ENCODE data around the gene COL6A2. TPM values are rescaled to one million over a fixed set of nuclear protein-coding genes. Genes with fewer than 3 reads are reported as not detected.
"Not testable (repeated sequence)": the region's sequence is repeated elsewhere in the genome, so short reads cannot be mapped to it uniquely, and the experiment has no call there.

The COL6A2 gene
- total RNA-seq, 5 donors from 2014 or later (not counting 1 experiment from before 2014, with no cell fraction given), result 33.8 to 85.2 (median 60.7) TPM

DNA sequence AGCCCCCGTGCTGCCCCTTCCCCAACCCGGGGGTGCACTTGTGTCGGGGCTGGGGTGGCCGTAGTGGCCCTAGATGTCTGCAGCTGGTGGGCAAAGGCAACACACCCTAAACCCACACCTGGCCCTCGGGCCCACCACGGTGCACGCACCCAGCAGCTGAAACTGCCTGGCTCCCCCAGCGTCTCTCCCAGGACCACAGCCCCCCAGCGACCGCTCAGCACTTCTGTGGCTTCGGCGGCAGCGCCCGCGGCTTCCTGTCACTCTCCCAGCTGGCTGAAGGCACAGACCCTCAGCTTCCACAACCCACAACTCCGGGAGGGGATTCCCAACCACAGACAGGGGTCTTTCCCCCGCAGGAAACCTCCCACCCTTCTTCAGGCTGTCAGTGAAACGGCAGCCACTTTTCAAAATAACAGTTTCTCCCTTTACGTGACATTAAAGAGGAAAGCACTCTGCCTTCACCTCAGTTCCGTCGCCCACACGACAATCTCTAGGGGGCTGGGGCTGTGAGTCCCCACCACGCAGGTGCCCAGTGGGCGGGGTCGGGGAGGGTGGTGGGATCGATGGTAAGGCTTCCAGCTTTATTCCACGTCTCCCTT, 40.7 kb upstream of the COL6A2 start:
- H3K27ac Mint-ChIP-seq, result no peak overlapping the region
- DNase-seq (peak in 24 of 35 experiments; percentile 5 to 57 (median 24)), ATAC-seq (replicated peaks in 1 of 4) (peak in 3 of 4 experiments; percentile 28 to 73 (median 39))
- H3K9me3 Mint-ChIP-seq, result no peaks in the 10 kb centered on the region
- no peak overlapping the region for H3K27ac ChIP-seq (ENCODE audit: low read length)
- H3K27me3 Mint-ChIP-seq, result peaks cover 19 to 42% of the 10 kb centered on the region in 2 donors
- peak overlapping the region in 1 of 2 donors; percentile 55 for H3K4me3 ChIP-seq (ENCODE audit: control insufficient read depth in 1 of 2, extremely low read depth in 1 of 2, low read length in 1 of 2)
- under 1% methylated on average over 18 of the region's 27 CpGs for WGBS (ENCODE audit: insufficient coverage)
- peaks cover 14 to 17% (median 17%) of the 10 kb centered on the region in 3 donors for H3K4me1 Mint-ChIP-seq
- H3K4me1 ChIP-seq (ENCODE audit: control insufficient read depth in 1 of 2, extremely low read depth in 1 of 2, insufficient read depth in 2 of 2, low read length in 2 of 2), result peaks cover 5 to 29% of the 10 kb centered on the region in 2 experiments
- H3K9me3 ChIP-seq, result no peaks in the 10 kb centered on the region
- ChIA-PET POLR2A (no interaction called here), CTCF (no interaction called here)
- peaks cover 0 to 73% of the 10 kb centered on the region in 2 experiments for H3K27me3 ChIP-seq (replicated peaks in 1 of 2; ENCODE audit: control insufficient read depth in 2 of 2, extremely low read depth in 1 of 2, insufficient read depth in 2 of 2, low read length in 1 of 2)
- H3K4me3 Mint-ChIP-seq, result peak overlapping the region; percentile 34 to 76 (median 49)
- no peaks in the 10 kb centered on the region for H3K36me3 Mint-ChIP-seq
- no peaks in the 10 kb centered on the region for H3K36me3 ChIP-seq (ENCODE audit: control insufficient read depth in 2 of 2, extremely low read depth in 1 of 2, insufficient read depth in 1 of 2, low read length in 1 of 2)

DNA sequence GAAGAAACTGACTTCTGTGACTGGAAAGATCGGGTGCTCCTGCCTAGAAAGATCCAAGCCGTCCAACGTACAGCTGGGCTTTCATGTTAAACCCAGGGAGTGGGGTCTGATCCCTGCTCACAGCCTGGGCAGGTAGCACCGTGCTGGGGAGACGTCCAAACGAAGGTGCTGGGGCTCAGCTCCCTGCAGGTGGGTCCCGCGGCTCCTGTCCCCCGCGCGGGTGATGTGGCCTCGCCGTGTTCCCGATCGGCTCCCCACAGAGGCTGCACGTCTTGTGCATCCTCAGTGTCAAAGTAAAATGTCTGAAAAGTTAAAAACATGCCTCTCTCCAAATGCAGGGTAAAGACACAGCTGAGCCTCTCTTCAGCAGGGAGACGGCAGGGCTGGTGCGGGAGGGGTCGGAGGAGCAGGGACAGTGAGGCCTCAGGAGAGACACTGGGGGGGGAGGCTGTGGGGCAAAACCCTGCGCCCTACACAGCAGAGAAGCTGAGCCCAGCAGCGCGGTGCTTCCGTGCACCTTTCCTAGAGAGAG, 40.1 kb upstream of the COL6A2 start:
- peak in 1 of 4 experiments; percentile 14 for ATAC-seq (replicated peaks in 1 of 4)
- POLR2A ChIA-PET, result no interaction called here
- peaks cover 5 to 27% of the 10 kb centered on the region in 2 experiments for H3K4me1 ChIP-seq (ENCODE audit: control insufficient read depth in 1 of 2, extremely low read depth in 1 of 2, insufficient read depth in 2 of 2, low read length in 2 of 2)
- H3K4me3 ChIP-seq (ENCODE audit: control insufficient read depth in 1 of 2, extremely low read depth in 1 of 2, low read length in 1 of 2), result peak overlapping the region in 1 of 2 donors; percentile 55
- 57% methylated on average over 21 of the region's 23 CpGs for WGBS (ENCODE audit: insufficient coverage)
- H3K9me3 ChIP-seq, result no peaks in the 10 kb centered on the region
- H3K27ac ChIP-seq (ENCODE audit: low read length), result no peak overlapping the region
- peak overlapping the region in 2 of 3 donors; percentile 49 to 76 for H3K4me3 Mint-ChIP-seq
- peak in 1 of 35 experiments; percentile 21 for DNase-seq
- H3K27me3 ChIP-seq (replicated peaks in 1 of 2; ENCODE audit: control insufficient read depth in 2 of 2, extremely low read depth in 1 of 2, insufficient read depth in 2 of 2, low read length in 1 of 2), result peaks cover 0 to 76% of the 10 kb centered on the region in 2 experiments
- H3K27me3 Mint-ChIP-seq, result peaks cover 25 to 48% of the 10 kb centered on the region in 2 donors
- no peak overlapping the region for H3K27ac Mint-ChIP-seq
- peaks cover 14 to 17% (median 17%) of the 10 kb centered on the region in 3 donors for H3K4me1 Mint-ChIP-seq
- no peaks in the 10 kb centered on the region for H3K9me3 Mint-ChIP-seq
- no peaks in the 10 kb centered on the region for H3K36me3 ChIP-seq (ENCODE audit: control insufficient read depth in 2 of 2, extremely low read depth in 1 of 2, insufficient read depth in 1 of 2, low read length in 1 of 2)
- CTCF ChIA-PET, result no interaction called here
- no peaks in the 10 kb centered on the region for H3K36me3 Mint-ChIP-seq

GRCh38 chr21:46058431-46059145, 39.3 kb upstream of the COL6A2 start:
- peaks cover 14 to 17% (median 17%) of the 10 kb centered on the region in 3 donors for H3K4me1 Mint-ChIP-seq
- peaks cover 0 to 81% of the 10 kb centered on the region in 2 experiments for H3K27me3 ChIP-seq (replicated peaks in 1 of 2; ENCODE audit: control insufficient read depth in 2 of 2, extremely low read depth in 1 of 2, insufficient read depth in 2 of 2, low read length in 1 of 2)
- no peak overlapping the region for H3K27ac Mint-ChIP-seq
- no peaks in the 10 kb centered on the region for H3K9me3 ChIP-seq
- H3K36me3 ChIP-seq (ENCODE audit: control insufficient read depth in 2 of 2, extremely low read depth in 1 of 2, insufficient read depth in 1 of 2, low read length in 1 of 2), result no peaks in the 10 kb centered on the region
- peaks cover 27 to 55% of the 10 kb centered on the region in 2 donors for H3K27me3 Mint-ChIP-seq
- H3K27ac ChIP-seq (ENCODE audit: low read length), result no peak overlapping the region
- POLR2A ChIA-PET, result no interaction called here
- 94% methylated on average over 10 of the region's 10 CpGs for WGBS (ENCODE audit: insufficient coverage)
- no peaks in the 10 kb centered on the region for H3K9me3 Mint-ChIP-seq
- peak overlapping the region in 1 of 3 donors; percentile 40 for H3K4me3 Mint-ChIP-seq
- peak in 1 of 35 experiments; percentile 17 for DNase-seq
- H3K36me3 Mint-ChIP-seq, result no peaks in the 10 kb centered on the region
- CTCF ChIA-PET, result no interaction called here
- H3K4me1 ChIP-seq (ENCODE audit: control insufficient read depth in 1 of 2, extremely low read depth in 1 of 2, insufficient read depth in 2 of 2, low read length in 2 of 2), result peaks cover 5 to 23% of the 10 kb centered on the region in 2 experiments
- ATAC-seq (replicated peaks in 1 of 4), result no peak
- no peak overlapping the region for H3K4me3 ChIP-seq (ENCODE audit: control insufficient read depth in 1 of 2, extremely low read depth in 1 of 2, low read length in 1 of 2)

GRCh38 chr21:46059195-46059594, 38.7 kb upstream of the COL6A2 start:
- H3K27me3 ChIP-seq (replicated peaks in 1 of 2; ENCODE audit: control insufficient read depth in 2 of 2, extremely low read depth in 1 of 2, insufficient read depth in 2 of 2, low read length in 1 of 2), result peaks cover 0 to 87% of the 10 kb centered on the region in 2 experiments
- peaks cover 5 to 23% of the 10 kb centered on the region in 2 experiments for H3K4me1 ChIP-seq (ENCODE audit: control insufficient read depth in 1 of 2, extremely low read depth in 1 of 2, insufficient read depth in 2 of 2, low read length in 2 of 2)
- DNase-seq (no peak), ATAC-seq (replicated peaks in 1 of 4) (no peak)
- Mint-ChIP-seq H3K36me3 (no peaks in the 10 kb centered on the region), H3K9me3 (no peaks in the 10 kb centered on the region), H3K27me3 (peaks cover 27 to 58% of the 10 kb centered on the region in 2 donors), H3K4me1 (peaks cover 14 to 17% (median 17%) of the 10 kb centered on the region in 3 donors), H3K27ac (no peak overlapping the region), H3K4me3 (no peak overlapping the region)
- H3K36me3 ChIP-seq (ENCODE audit: control insufficient read depth in 2 of 2, extremely low read depth in 1 of 2, insufficient read depth in 1 of 2, low read length in 1 of 2), result no peaks in the 10 kb centered on the region
- no peak overlapping the region for H3K4me3 ChIP-seq (ENCODE audit: control insufficient read depth in 1 of 2, extremely low read depth in 1 of 2, low read length in 1 of 2)
- H3K9me3 ChIP-seq, result no peaks in the 10 kb centered on the region
- POLR2A ChIA-PET, result no interaction called here
- 93% methylated on average over 10 of the region's 12 CpGs for WGBS (ENCODE audit: insufficient coverage)
- H3K27ac ChIP-seq (ENCODE audit: low read length), result no peak overlapping the region
- CTCF ChIA-PET, result no interaction called here

DNA sequence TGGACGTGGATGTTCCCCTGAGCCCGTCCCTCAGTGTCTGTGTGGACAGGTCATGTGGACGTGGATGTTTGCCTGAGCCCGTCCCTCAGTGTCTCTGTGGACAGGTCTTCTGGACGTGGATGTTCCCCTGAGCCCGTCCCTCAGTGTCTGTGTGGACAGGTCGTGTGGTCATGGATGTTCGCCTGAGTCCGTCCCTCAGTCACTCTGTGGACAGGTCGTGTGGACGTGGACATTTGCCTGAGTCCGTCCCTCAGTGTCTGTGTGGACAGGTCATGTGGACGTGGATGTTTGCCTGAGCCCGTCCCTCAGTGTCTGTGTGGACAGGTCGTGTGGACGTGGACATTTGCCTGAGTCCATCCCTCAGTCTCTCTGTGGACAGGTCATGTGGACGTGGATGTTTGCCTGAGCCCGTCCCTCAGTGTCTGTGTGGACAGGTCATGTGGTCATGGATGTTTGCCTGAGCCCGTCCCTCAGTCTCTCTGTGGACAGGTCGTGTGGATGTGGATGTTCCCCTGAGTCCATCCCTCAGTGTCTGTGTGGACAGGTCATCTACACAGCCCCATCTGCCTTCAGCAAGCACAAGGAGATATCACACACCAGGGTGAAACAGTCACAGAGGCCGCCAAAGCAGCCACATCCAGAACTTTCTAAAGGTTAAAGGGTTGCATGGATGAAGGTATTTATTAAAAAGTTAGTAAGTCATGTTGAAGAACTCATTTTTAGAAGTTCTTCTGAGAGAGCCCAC, 38.0 kb upstream of the COL6A2 start:
- H3K27ac ChIP-seq (ENCODE audit: low read length); CTCF ChIA-PET: not testable (repeated sequence)
- 96% methylated on average over 18 of the region's 21 CpGs for WGBS (ENCODE audit: insufficient coverage)

DNA sequence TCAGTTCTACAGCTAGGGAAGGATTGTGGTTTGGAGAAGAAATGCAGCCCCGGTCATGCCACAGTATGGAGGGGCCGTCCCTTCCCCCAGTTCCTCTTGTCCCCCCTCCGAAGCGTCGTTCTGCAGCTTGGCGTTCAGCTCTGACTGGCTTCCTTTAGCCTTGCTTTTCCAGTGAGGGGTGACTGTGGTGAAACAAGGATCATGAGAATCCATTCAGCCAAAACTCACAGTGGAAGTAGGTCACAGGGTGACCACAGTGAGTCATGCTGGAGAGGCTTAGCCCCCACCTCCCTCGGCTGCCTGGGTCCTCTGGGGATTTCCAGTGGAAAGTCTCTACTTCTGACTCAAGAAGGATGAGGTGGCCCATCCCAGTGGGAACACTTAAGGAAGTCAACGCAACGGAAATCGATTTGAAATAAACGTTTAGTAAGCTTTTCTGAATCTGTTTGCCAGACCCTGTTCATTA, 37.3 kb upstream of the COL6A2 start:
- DNase-seq (peak in 1 of 35 experiments; percentile 19), ATAC-seq (replicated peaks in 1 of 4) (no peak)
- no peak overlapping the region for H3K27ac Mint-ChIP-seq
- WGBS (ENCODE audit: insufficient coverage), result 32% methylated on average over 5 of the region's 11 CpGs
- Histone ChIP-seq H3K27me3 (replicated peaks in 1 of 2; ENCODE audit: control insufficient read depth in 2 of 2, extremely low read depth in 1 of 2, insufficient read depth in 2 of 2, low read length in 1 of 2) (peaks cover 0 to 90% of the 10 kb centered on the region in 2 experiments), H3K4me1 (ENCODE audit: control insufficient read depth in 1 of 2, extremely low read depth in 1 of 2, insufficient read depth in 2 of 2, low read length in 2 of 2) (peaks cover 5 to 33% of the 10 kb centered on the region in 2 experiments), H3K4me3 (ENCODE audit: control insufficient read depth in 1 of 2, extremely low read depth in 1 of 2, low read length in 1 of 2) (no peak overlapping the region), H3K27ac (ENCODE audit: low read length) (no peak overlapping the region), H3K9me3 (no peaks in the 10 kb centered on the region), H3K36me3 (ENCODE audit: control insufficient read depth in 2 of 2, extremely low read depth in 1 of 2, insufficient read depth in 1 of 2, low read length in 1 of 2) (no peaks in the 10 kb centered on the region)
- H3K4me3 Mint-ChIP-seq, result no peak overlapping the region
- ChIA-PET CTCF (no interaction called here), POLR2A (no interaction called here)
- no peaks in the 10 kb centered on the region for H3K36me3 Mint-ChIP-seq
- peaks cover 17 to 22% (median 20%) of the 10 kb centered on the region in 3 donors for H3K4me1 Mint-ChIP-seq
- no peaks in the 10 kb centered on the region for H3K9me3 Mint-ChIP-seq
- H3K27me3 Mint-ChIP-seq, result peaks cover 27 to 66% of the 10 kb centered on the region in 2 donors

More for the DNA sequence above, 38.0 kb upstream of the COL6A2 start:
- ATAC-seq (replicated peaks in 1 of 4); H3K27ac Mint-ChIP-seq; H3K36me3 Mint-ChIP-seq; DNase-seq; POLR2A ChIA-PET; H3K9me3 ChIP-seq; H3K4me3 ChIP-seq (ENCODE audit: control insufficient read depth in 1 of 2, extremely low read depth in 1 of 2, low read length in 1 of 2); H3K36me3 ChIP-seq (ENCODE audit: control insufficient read depth in 2 of 2, extremely low read depth in 1 of 2, insufficient read depth in 1 of 2, low read length in 1 of 2); H3K4me3 Mint-ChIP-seq; H3K9me3 Mint-ChIP-seq: not testable (repeated sequence)
- H3K4me1 Mint-ChIP-seq, result peaks cover 14 to 17% (median 17%) of the 10 kb centered on the region in 3 donors
- peaks cover 27 to 60% of the 10 kb centered on the region in 2 donors for H3K27me3 Mint-ChIP-seq
- H3K4me1 ChIP-seq (ENCODE audit: control insufficient read depth in 1 of 2, extremely low read depth in 1 of 2, insufficient read depth in 2 of 2, low read length in 2 of 2), result peaks cover 5 to 25% of the 10 kb centered on the region in 2 experiments
- peaks cover 0 to 89% of the 10 kb centered on the region in 2 experiments for H3K27me3 ChIP-seq (replicated peaks in 1 of 2; ENCODE audit: control insufficient read depth in 2 of 2, extremely low read depth in 1 of 2, insufficient read depth in 2 of 2, low read length in 1 of 2)
